Left ventricle myocardium inferior (tissue), 1 donor: ENCODE results near the gene HOTAIR. TPM values are rescaled to one million over a fixed set of nuclear protein-coding genes. Genes with fewer than 3 reads are reported as not detected.

Experiments used
- DNase-seq: peaks from one replicate; pipeline ENCODE4 v3.0.0-alpha.2; 2020
- H3K27ac ChIP-seq: fragments of 200-600 bp; replicated peaks from 2 replicates; pipeline ENCODE4 v1.8.0; 2021
- H3K27me3 ChIP-seq: fragments of 200-600 bp; 2 replicates; pipeline ENCODE4 v1.8.0; 2021; ENCODE audit warnings: low read depth
- H3K36me3 ChIP-seq: fragments of 200-600 bp; 2 replicates; pipeline ENCODE4 v1.8.0; 2021
- H3K4me1 ChIP-seq: fragments of 200-600 bp; 2 replicates; pipeline ENCODE4 v1.8.0; 2021
- H3K4me3 ChIP-seq: fragments of 200-600 bp; 2 replicates; pipeline ENCODE4 v1.8.0; 2021; ENCODE audit warnings: mild to moderate bottlenecking, moderate library complexity
- H3K9me3 ChIP-seq: fragments of 200-600 bp; replicated peaks from 2 replicates; pipeline ENCODE4 v1.8.0; 2021
- intact Hi-C: fragments of 100-400 bp; cut with micrococcal nuclease; formaldehyde crosslinking; loops from one replicate; pipeline ENCODE4 v1.11.0; 2022
- microRNA-seq: library from miRNA; unstranded; fragments of <30 nt; microRNA quantifications from one replicate; pipeline ENCODE4 v1.2.0, GENCODE V29; 2020
- total RNA-seq: library from RNA; stranded (reverse); fragmentation: NEBNext Ultra II Directional; extraction: Animal tissue kit (Norgen Biotek cat#: 25700); gene quantifications from one replicate; pipeline ENCODE4 v1.2.1, GENCODE V29; 2021
- TF ChIP-seq, protein P1 (sequence below): fragments of 200-600 bp; IDR thresholded peaks from 2 replicates; pipeline ENCODE4 v1.8.0; 2021; ENCODE audit warnings: antibody characterized with exemption, mild to moderate bottlenecking, borderline replicate concordance
- donor health status: DM: no; HTN: yes; CAD: no; lungs with severe emphysema.

Gene HOTAIR
- total RNA-seq, 1 donor from 2014 or later, result not detected

DNA sequence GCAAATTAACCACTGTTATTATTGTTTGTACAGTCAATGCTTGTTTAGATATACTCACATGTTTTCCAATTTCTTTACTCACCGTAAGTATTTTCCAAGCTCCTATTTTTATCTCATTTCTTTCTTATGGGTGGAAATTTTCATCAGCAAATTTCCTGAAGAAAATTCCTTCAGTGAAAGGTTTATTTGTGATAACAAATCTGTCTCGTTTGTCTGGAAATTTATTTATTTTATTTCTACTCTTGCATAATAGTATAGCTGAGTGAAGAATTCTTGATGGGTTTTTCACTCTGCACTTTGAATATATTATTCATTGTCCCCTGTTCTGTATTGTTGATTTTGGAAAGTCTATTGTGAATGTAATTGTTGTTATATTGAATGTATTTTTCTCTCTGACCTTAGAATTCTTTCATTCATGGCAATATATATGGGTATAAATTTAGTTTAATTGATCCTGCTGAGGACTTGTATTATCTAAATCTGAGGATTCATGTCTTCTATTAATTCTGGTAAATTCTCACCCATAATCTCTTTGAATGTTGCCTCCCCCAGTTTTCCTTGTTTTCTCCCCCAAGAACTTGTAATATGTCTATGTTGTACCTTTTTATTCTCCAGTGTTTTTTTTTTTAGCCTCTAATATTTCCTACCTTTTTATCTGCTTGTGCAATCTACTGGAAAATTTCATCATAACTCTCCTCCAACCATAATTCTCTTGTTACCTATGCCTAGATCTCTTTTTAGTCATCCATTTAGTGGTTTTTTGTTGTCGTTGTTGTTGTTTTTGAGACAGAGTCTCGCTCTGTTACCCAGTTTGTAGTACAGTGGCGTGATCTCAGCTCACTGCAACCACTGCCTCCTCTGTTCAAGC lies 57.7 kb downstream of the HOTAIR start:
- DNase-seq, result no peak
- H3K4me1 ChIP-seq, result no peaks in the 10 kb centered on the region
- H3K27me3 ChIP-seq, result peaks cover 100% of the 10 kb centered on the region
- TF ChIP-seq, protein P1, sequence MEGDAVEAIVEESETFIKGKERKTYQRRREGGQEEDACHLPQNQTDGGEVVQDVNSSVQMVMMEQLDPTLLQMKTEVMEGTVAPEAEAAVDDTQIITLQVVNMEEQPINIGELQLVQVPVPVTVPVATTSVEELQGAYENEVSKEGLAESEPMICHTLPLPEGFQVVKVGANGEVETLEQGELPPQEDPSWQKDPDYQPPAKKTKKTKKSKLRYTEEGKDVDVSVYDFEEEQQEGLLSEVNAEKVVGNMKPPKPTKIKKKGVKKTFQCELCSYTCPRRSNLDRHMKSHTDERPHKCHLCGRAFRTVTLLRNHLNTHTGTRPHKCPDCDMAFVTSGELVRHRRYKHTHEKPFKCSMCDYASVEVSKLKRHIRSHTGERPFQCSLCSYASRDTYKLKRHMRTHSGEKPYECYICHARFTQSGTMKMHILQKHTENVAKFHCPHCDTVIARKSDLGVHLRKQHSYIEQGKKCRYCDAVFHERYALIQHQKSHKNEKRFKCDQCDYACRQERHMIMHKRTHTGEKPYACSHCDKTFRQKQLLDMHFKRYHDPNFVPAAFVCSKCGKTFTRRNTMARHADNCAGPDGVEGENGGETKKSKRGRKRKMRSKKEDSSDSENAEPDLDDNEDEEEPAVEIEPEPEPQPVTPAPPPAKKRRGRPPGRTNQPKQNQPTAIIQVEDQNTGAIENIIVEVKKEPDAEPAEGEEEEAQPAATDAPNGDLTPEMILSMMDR, result no peak
- no peaks in the 10 kb centered on the region for H3K36me3 ChIP-seq
- H3K4me3 ChIP-seq, result no peak overlapping the region
- H3K9me3 ChIP-seq, result no peaks in the 10 kb centered on the region
- intact Hi-C loops, result no loop called here
- H3K27ac ChIP-seq, result no peak overlapping the region

Small RNA genes lying within 50 kb of the gene (microRNA-seq; reads per million reads assigned to microRNA genes)
- not detected for gene MIR196A2

Other genes with a start within 250 kb of the HOTAIR start
- gene CALCOCO1, start 247.5 kb downstream of the HOTAIR start, total RNA-seq, result 201 TPM
- 2.1 TPM for gene CISTR, start 223.0 kb downstream of the HOTAIR start, total RNA-seq
- gene HOXC13, start 36.1 kb downstream of the HOTAIR start, total RNA-seq, result not detected
- gene HOXC12, start 20.1 kb downstream of the HOTAIR start, total RNA-seq, result not detected
- gene HOXC11, start 1.8 kb downstream of the HOTAIR start, total RNA-seq, result not detected
- not detected for gene HOXC10, start 10.2 kb upstream of the HOTAIR start, total RNA-seq
- not detected for gene HOXC9, start 25.2 kb upstream of the HOTAIR start, total RNA-seq
- gene HOXC8, start 34.0 kb upstream of the HOTAIR start, total RNA-seq, result not detected
- gene HOXC6, start 53.5 kb upstream of the HOTAIR start, total RNA-seq, result not detected
- not detected for gene HOXC5, start 58.1 kb upstream of the HOTAIR start, total RNA-seq
- gene HOXC4, start 78.9 kb upstream of the HOTAIR start, total RNA-seq, result not detected
- gene SMUG1, start 214.0 kb upstream of the HOTAIR start, total RNA-seq, result 16.2 TPM